SK-N-SH treated with all-trans-retinoic acid at 6 μM for 48 hours (cell line): Measurements from ENCODE around the gene C22orf39.

ENCODE experiments used
- ATAC-seq: fragments of 200-7000 bp; cut with Tn5 transposase; 3 replicates; pipeline ENCODE4 v1.9.1; 2020; ENCODE audit warnings: mild to moderate bottlenecking, moderate library complexity
- ARNTL ChIP-seq: fragments of 450-650 bp; formaldehyde crosslinking; IDR thresholded peaks from 2 replicates; pipeline ENCODE4 v1.5.0; 2020; ENCODE audit warnings: low read depth, mild to moderate bottlenecking, moderate library complexity, borderline replicate concordance
- BACH2 ChIP-seq: fragments of 250-450 bp; sonication (Bioruptor Pico); IDR thresholded peaks from 2 replicates; pipeline ENCODE4 v1.9.0; 2021; ENCODE audit warnings: mild to moderate bottlenecking, borderline replicate concordance
- CREB5 ChIP-seq: fragments of 250-450 bp; sonication (Bioruptor Pico); IDR thresholded peaks from 2 replicates; pipeline ENCODE4 v1.5.1; 2020; ENCODE audit warnings: low read depth, mild to moderate bottlenecking, moderate library complexity
- CSDC2 ChIP-seq: fragments of 250-450 bp; sonication (Bioruptor Pico); IDR thresholded peaks from 2 replicates; pipeline ENCODE4 v1.5.0; 2020; ENCODE audit warnings: mild to moderate bottlenecking, moderate library complexity
- CSRNP3 ChIP-seq: fragments of 250-450 bp; sonication (Bioruptor Pico); IDR thresholded peaks from 2 replicates; pipeline ENCODE4 v1.5.1; 2021; ENCODE audit warnings: mild to moderate bottlenecking, moderate library complexity
- ESRRG ChIP-seq: fragments of 250-450 bp; sonication (Bioruptor Pico); IDR thresholded peaks from 2 replicates; pipeline ENCODE4 v1.6.1; 2021; ENCODE audit warnings: mild to moderate bottlenecking
- GLIS3 ChIP-seq: fragments of 250-450 bp; sonication (Bioruptor Pico); IDR thresholded peaks from 2 replicates; pipeline ENCODE4 v1.5.0; 2020; ENCODE audit warnings: mild to moderate bottlenecking, moderate library complexity
- ISL1 ChIP-seq: fragments of 250-450 bp; sonication (Bioruptor Pico); IDR thresholded peaks from 2 replicates; pipeline ENCODE4 v2.1.2; 2022; ENCODE audit warnings: mild to moderate bottlenecking, moderate library complexity
- OSR1 ChIP-seq: fragments of 250-450 bp; sonication (Bioruptor Pico); IDR thresholded peaks from 2 replicates; pipeline ENCODE4 v1.8.0; 2022; ENCODE audit warnings: moderate library complexity, mild to moderate bottlenecking, inconsistent platforms
- PATZ1 ChIP-seq: fragments of 250-450 bp; sonication (Bioruptor Pico); IDR thresholded peaks from 2 replicates; pipeline ENCODE4 v1.8.0; 2020; ENCODE audit warnings: mild to moderate bottlenecking, moderate library complexity, borderline replicate concordance
- RARB ChIP-seq: fragments of 250-450 bp; sonication (Bioruptor Pico); IDR thresholded peaks from 2 replicates; pipeline ENCODE4 v1.8.0; 2021; ENCODE audit warnings: mild to moderate bottlenecking, moderate library complexity
- SNAI2 ChIP-seq: fragments of 250-450 bp; sonication (Bioruptor Pico); IDR thresholded peaks from 2 replicates; pipeline ENCODE4 v1.5.0; 2020; ENCODE audit warnings: mild to moderate bottlenecking, moderate library complexity
- TCF4 ChIP-seq: fragments of 250-450 bp; sonication (Bioruptor Pico); IDR thresholded peaks from 2 replicates; pipeline ENCODE4 v1.8.0; 2021; ENCODE audit warnings: mild to moderate bottlenecking, moderate library complexity, borderline replicate concordance
- TOX ChIP-seq: fragments of 250-450 bp; sonication (Bioruptor Pico); IDR thresholded peaks from 2 replicates; pipeline ENCODE4 v1.8.0; 2021; ENCODE audit warnings: mild to moderate bottlenecking, moderate library complexity, borderline replicate concordance
- TSHZ2 ChIP-seq: fragments of 250-450 bp; sonication (Bioruptor Pico); IDR thresholded peaks from 2 replicates; pipeline ENCODE4 v1.5.0; 2020; ENCODE audit warnings: mild to moderate bottlenecking, moderate library complexity
- ZFP3 ChIP-seq: fragments of 250-450 bp; sonication (Bioruptor Pico); IDR thresholded peaks from 2 replicates; pipeline ENCODE4 v1.5.0; 2020; ENCODE audit warnings: mild to moderate bottlenecking, moderate library complexity
- ZFP30 ChIP-seq: fragments of 450-650 bp; formaldehyde crosslinking; IDR thresholded peaks from 2 replicates; pipeline ENCODE4 v1.5.0; 2022; ENCODE audit warnings: mild to moderate bottlenecking, moderate library complexity
- ZNF565 ChIP-seq: fragments of 450-650 bp; formaldehyde crosslinking; conservative IDR thresholded peaks from 2 replicates; pipeline ENCODE4 v1.5.0; 2020; ENCODE audit warnings: low read depth, mild to moderate bottlenecking, moderate library complexity
- ZNF70 ChIP-seq: fragments of 450-650 bp; formaldehyde crosslinking; IDR thresholded peaks from 2 replicates; pipeline ENCODE4 v1.5.0; 2020; ENCODE audit warnings: mild to moderate bottlenecking, moderate library complexity
- ZNF8 ChIP-seq: fragments of 450-650 bp; formaldehyde crosslinking; IDR thresholded peaks from 2 replicates; pipeline ENCODE4 v1.5.0; 2020; ENCODE audit warnings: mild to moderate bottlenecking, moderate library complexity
- TF ChIP-seq, protein P1 (sequence below): fragments of 250-450 bp; sonication (Bioruptor Pico); IDR thresholded peaks from 2 replicates; pipeline ENCODE4 v1.8.0; 2021; ENCODE audit warnings: low read depth, mild to moderate bottlenecking, moderate library complexity, borderline replicate concordance

The C22orf39 gene

DNA sequence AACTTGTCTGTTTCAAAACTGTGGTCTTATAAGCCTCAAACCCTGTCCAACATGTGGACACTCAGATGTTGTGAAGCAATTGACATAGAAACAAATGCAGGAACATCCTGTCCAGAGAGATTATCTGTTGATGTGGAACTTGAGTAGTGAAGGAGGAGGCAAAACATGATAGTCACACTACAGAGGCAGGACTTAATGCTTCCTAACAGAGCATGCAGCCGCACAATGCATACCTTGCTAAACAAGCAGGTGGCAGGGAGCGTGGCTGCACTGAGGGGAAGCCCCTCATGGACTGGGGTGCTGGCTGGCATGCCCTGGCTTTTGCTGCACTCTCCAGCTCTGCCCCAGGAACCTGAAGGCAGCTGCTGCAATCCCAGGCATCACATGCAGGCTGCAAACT, 5.3 kb downstream of the C22orf39 start:
- no peak for ATAC-seq
- no peak for TF ChIP-seq OSR1 (CRISPR knock-in tag)
- TF ChIP-seq ESRRG, result no peak
- TF ChIP-seq CREB5 (CRISPR knock-in tag), result no peak
- no peak for TF ChIP-seq RARB (CRISPR knock-in tag)
- TF ChIP-seq SNAI2 (CRISPR knock-in tag), result no peak
- no peak for TF ChIP-seq ARNTL (CRISPR knock-in tag)
- no peak for TF ChIP-seq ISL1 (CRISPR knock-in tag)
- no peak for TF ChIP-seq TSHZ2 (CRISPR knock-in tag)
- TF ChIP-seq PATZ1 (CRISPR knock-in tag), result no peak
- TF ChIP-seq ZNF565, result no peak
- TF ChIP-seq ZFP30 (CRISPR knock-in tag), result no peak
- no peak for TF ChIP-seq CSDC2 (CRISPR knock-in tag)
- no peak for TF ChIP-seq TCF4 (CRISPR knock-in tag)
- TF ChIP-seq ZFP3 (CRISPR knock-in tag), result no peak
- no peak for TF ChIP-seq ZNF70 (CRISPR knock-in tag)
- no peak for TF ChIP-seq CSRNP3 (CRISPR knock-in tag)
- TF ChIP-seq, protein P1, sequence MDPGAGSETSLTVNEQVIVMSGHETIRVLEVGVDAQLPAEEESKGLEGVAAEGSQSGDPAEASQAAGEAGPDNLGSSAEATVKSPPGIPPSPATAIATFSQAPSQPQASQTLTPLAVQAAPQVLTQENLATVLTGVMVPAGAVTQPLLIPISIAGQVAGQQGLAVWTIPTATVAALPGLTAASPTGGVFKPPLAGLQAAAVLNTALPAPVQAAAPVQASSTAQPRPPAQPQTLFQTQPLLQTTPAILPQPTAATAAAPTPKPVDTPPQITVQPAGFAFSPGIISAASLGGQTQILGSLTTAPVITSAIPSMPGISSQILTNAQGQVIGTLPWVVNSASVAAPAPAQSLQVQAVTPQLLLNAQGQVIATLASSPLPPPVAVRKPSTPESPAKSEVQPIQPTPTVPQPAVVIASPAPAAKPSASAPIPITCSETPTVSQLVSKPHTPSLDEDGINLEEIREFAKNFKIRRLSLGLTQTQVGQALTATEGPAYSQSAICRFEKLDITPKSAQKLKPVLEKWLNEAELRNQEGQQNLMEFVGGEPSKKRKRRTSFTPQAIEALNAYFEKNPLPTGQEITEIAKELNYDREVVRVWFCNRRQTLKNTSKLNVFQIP (CRISPR knock-in tag), result no peak
- TF ChIP-seq GLIS3 (CRISPR knock-in tag), result no peak
- no peak for TF ChIP-seq TOX (CRISPR knock-in tag)
- TF ChIP-seq ZNF8, result no peak

DNA sequence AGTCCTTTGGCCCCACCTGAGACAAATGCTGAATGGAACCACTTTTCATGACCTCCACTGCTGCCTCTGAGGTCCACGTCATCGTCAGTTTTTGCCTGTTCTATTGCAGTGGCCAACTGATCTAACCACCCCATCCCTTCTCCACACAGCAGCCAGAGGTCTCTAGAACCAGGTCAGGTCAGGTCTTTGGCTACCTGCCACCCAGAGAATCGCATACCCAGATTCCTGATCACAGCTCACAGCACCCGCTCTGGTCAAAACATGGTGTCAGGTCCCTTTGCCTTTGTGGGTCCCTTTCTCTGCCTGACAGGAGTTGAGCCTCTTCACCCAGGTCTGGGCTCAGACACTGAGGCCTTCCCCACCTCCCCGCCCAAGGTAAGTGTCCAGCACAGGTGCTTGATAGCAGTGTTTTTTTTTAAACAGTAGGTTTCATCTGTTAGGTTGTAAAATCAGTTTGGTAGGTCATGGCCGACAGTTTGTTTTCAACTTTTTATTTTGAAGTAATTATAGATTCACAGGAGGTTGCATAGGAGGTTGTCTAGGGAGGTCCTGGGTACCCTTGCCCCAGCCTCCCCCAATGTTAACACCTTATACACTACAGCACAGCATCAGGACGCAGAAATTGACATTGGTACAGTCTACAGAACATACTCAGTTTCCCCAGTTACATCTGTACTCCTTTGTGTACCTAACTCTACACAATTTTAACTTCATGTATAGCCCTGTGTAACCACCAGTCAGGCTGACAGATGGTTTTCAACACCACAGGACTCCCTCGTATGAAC, 6.9 kb downstream of the C22orf39 start:
- ATAC-seq, result no peak
- no peak for TF ChIP-seq PATZ1 (CRISPR knock-in tag)
- TF ChIP-seq ZNF8, result no peak
- no peak for TF ChIP-seq GLIS3 (CRISPR knock-in tag)
- TF ChIP-seq BACH2 (CRISPR knock-in tag), result no peak
- TF ChIP-seq ZFP3 (CRISPR knock-in tag), result no peak
- TF ChIP-seq TOX (CRISPR knock-in tag), result no peak
- TF ChIP-seq TSHZ2 (CRISPR knock-in tag), result no peak
- TF ChIP-seq RARB (CRISPR knock-in tag), result no peak
